H1 (cell line): Measurements from ENCODE around the gene PRR36. TPM values are rescaled to one million over a fixed set of nuclear protein-coding genes. Genes with fewer than 3 reads are reported as not detected.

Source experiments
- CTCF ChIA-PET: fragments of 300-600 bp; sonication (Branson Sonifier 250); formaldehyde crosslinking; loops from one replicate; lab custom pipeline; 2021; ENCODE audit not compliant: partially characterized antibody; lab: Charles Lee
- POLR2A ChIA-PET: fragments of 300-600 bp; sonication (Branson Sonifier 250); formaldehyde crosslinking; loops from one replicate; lab custom pipeline; 2021; ENCODE audit warnings: inconsistent platforms; ENCODE audit not compliant: partially characterized antibody; lab: Charles Lee
- DNase-seq, 2 experiments: peaks; one replicate each; pipeline versions ENCODE4 v3.0.0 to v3.0.0-alpha.2; 2010 to 2022; ENCODE audit warnings: low spot score in 2 of 2, low read depth in 1 of 2, mixed read lengths in 1 of 2
- FAIRE-seq: peaks from 2 replicates; lab custom pipeline; 2011; peaks lifted over from hg19 to GRCh38; lab: Jason Lieb, UNC
- H2AFZ ChIP-seq: 2 replicates; pipeline ENCODE4 v1.8.1; 2012; ENCODE audit warnings: low read length, inconsistent platforms
- H2AK5ac ChIP-seq: 2 replicates; pipeline ENCODE4 v1.6.1; 2013; ENCODE audit warnings: low read depth, low read length
- H2BK120ac ChIP-seq: replicated peaks from 2 replicates; pipeline ENCODE3; 2013; ENCODE audit warnings: low read depth, low read length, inconsistent platforms
- H2BK12ac ChIP-seq: 2 replicates; pipeline ENCODE4 v1.6.1; 2013; ENCODE audit warnings: low read depth, low read length
- H2BK15ac ChIP-seq: 2 replicates; pipeline ENCODE4 v1.6.1; 2013; ENCODE audit warnings: low read length
- H2BK20ac ChIP-seq: 2 replicates; pipeline ENCODE4 v1.6.1; 2013; ENCODE audit warnings: low read length
- H2BK5ac ChIP-seq: 2 replicates; pipeline ENCODE4 v1.6.1; 2013; ENCODE audit warnings: low read depth, low read length
- H3K14ac ChIP-seq: 2 replicates; pipeline ENCODE4 v1.6.1; 2013; ENCODE audit warnings: inconsistent platforms; ENCODE audit not compliant: insufficient read length
- H3K18ac ChIP-seq: 2 replicates; pipeline ENCODE4 v1.6.1; 2013; ENCODE audit warnings: low read length; ENCODE audit errors: extremely low read depth
- H3K23ac ChIP-seq: 2 replicates; pipeline ENCODE4 v1.6.1; 2013; ENCODE audit warnings: inconsistent platforms; ENCODE audit not compliant: insufficient read length
- H3K23me2 ChIP-seq: 2 replicates; pipeline ENCODE4 v1.6.1; 2013; ENCODE audit warnings: low read depth, low read length
- H3K27ac ChIP-seq: 2 replicates; pipeline ENCODE4 v1.6.1; 2011; ENCODE audit warnings: low read depth, low read length, inconsistent platforms
- H3K27me3 ChIP-seq, 4 experiments: replicated peaks in 1 of 4; 1 replicate in 1 of 4; 2 replicates in 3 of 4; pipeline versions ENCODE4 v1.6.1 to v1.8.1; 2011 to 2013; ENCODE audit warnings: low read length in 3 of 4, mild to moderate bottlenecking in 3 of 4, inconsistent platforms in 2 of 4, mixed read lengths in 2 of 4, moderate library complexity in 1 of 4; ENCODE audit not compliant: control insufficient read depth in 3 of 4, insufficient read depth in 3 of 4; ENCODE audit errors: extremely low read depth in 1 of 4
- H3K36me3 ChIP-seq, 4 experiments: 2 replicates each; pipeline versions ENCODE4 v1.6.1 to v1.8.1; 2011 to 2013; ENCODE audit warnings: mild to moderate bottlenecking in 4 of 4, low read length in 3 of 4, moderate library complexity in 2 of 4, control low read depth in 1 of 4, inconsistent platforms in 1 of 4; ENCODE audit not compliant: insufficient read depth in 4 of 4, control insufficient read depth in 2 of 4
- H3K4ac ChIP-seq: replicated peaks from 2 replicates; pipeline ENCODE3; 2013; ENCODE audit warnings: low read length, low read depth, mixed read lengths, inconsistent platforms; ENCODE audit not compliant: insufficient read length
- H3K4me1 ChIP-seq, 4 experiments: replicated peaks in 1 of 4; 1 replicate in 1 of 4; 2 replicates in 3 of 4; pipeline versions ENCODE4 v1.6.1 to v1.8.1; 2011 to 2013; ENCODE audit warnings: low read length in 3 of 4, inconsistent platforms in 2 of 4, mixed read lengths in 1 of 4; ENCODE audit not compliant: insufficient read depth in 4 of 4, control insufficient read depth in 3 of 4
- H3K4me2 ChIP-seq, 2 experiments: 2 replicates each; pipeline versions ENCODE4 v1.6.1 to v1.8.1; 2011 to 2013; ENCODE audit warnings: low read depth in 2 of 2, low read length in 2 of 2, control low read depth in 1 of 2, inconsistent platforms in 1 of 2, mild to moderate bottlenecking in 1 of 2; ENCODE audit not compliant: insufficient read depth in 1 of 2
- H3K4me3 ChIP-seq, 4 experiments: fragments of 200-600, 300-600 bp in 1 of 4; sonication (generic), shearing (Covaris generic), sonication (Bioruptor Twin) in 1 of 4; 2 replicates each; pipeline versions ENCODE4 v1.5.1 to v1.8.1; 2011 to 2016; ENCODE audit warnings: low read length in 4 of 4, low read depth in 3 of 4, control low read depth in 2 of 4, inconsistent platforms in 2 of 4, mild to moderate bottlenecking in 2 of 4, mixed read lengths in 1 of 4, moderate library complexity in 1 of 4; ENCODE audit not compliant: insufficient read depth in 2 of 4; ENCODE audit errors: extremely low read depth in 1 of 4
- H3K56ac ChIP-seq: replicated peaks from 2 replicates; pipeline ENCODE3; 2013; ENCODE audit warnings: low read depth, mild to moderate bottlenecking, mixed read lengths, low read length, inconsistent platforms; ENCODE audit not compliant: insufficient read length
- H3K79me1 ChIP-seq: 2 replicates; pipeline ENCODE4 v1.6.1; 2013; ENCODE audit warnings: low read depth, low read length, control low read depth
- H3K79me2 ChIP-seq, 2 experiments: 2 replicates each; pipeline versions ENCODE4 v1.6.1 to v1.8.1; 2012 to 2013; ENCODE audit warnings: low read length in 2 of 2, mild to moderate bottlenecking in 2 of 2, inconsistent platforms in 1 of 2; ENCODE audit not compliant: insufficient read depth in 2 of 2, control insufficient read depth in 1 of 2
- H3K9ac ChIP-seq, 4 experiments: replicated peaks in 1 of 4; 1 replicate in 1 of 4; 2 replicates in 3 of 4; pipeline versions ENCODE4 v1.6.1 to v1.8.1; 2011 to 2013; ENCODE audit warnings: low read depth in 3 of 4, low read length in 3 of 4, control low read depth in 2 of 4, mild to moderate bottlenecking in 2 of 4, moderate library complexity in 2 of 4, inconsistent platforms in 1 of 4; ENCODE audit errors: extremely low read depth in 1 of 4
- H3K9me3 ChIP-seq, 2 experiments: 2 replicates each; pipeline versions ENCODE4 v1.6.1 to v1.8.1; 2012 to 2013; ENCODE audit warnings: mild to moderate bottlenecking in 2 of 2, moderate library complexity in 2 of 2, control low read depth in 1 of 2, inconsistent platforms in 1 of 2, low read depth in 1 of 2, low read length in 1 of 2, mixed read lengths in 1 of 2; ENCODE audit not compliant: insufficient read depth in 2 of 2
- H4K20me1 ChIP-seq, 2 experiments: replicated peaks in 1 of 2; 2 replicates each; pipeline versions ENCODE3 to v1.8.1; 2011 to 2013; ENCODE audit warnings: inconsistent platforms in 2 of 2, low read length in 2 of 2, mild to moderate bottlenecking in 1 of 2; ENCODE audit not compliant: insufficient read depth in 2 of 2, control insufficient read depth in 1 of 2
- H4K5ac ChIP-seq: 2 replicates; pipeline ENCODE4 v1.6.1; 2013; ENCODE audit warnings: low read length, low read depth, mixed read lengths, inconsistent platforms; ENCODE audit not compliant: insufficient read length
- H4K8ac ChIP-seq: 2 replicates; pipeline ENCODE4 v1.8.0; 2013; ENCODE audit warnings: mild to moderate bottlenecking, moderate library complexity, low read length, inconsistent platforms; ENCODE audit not compliant: insufficient read depth; ENCODE audit errors: extremely low read depth
- H4K91ac ChIP-seq: replicated peaks from 2 replicates; pipeline ENCODE3; 2013; ENCODE audit warnings: low read length, mixed read lengths, inconsistent platforms; ENCODE audit not compliant: insufficient read length
- HDAC2 ChIP-seq, 2 experiments: fragments of 300-600 bp in 1 of 2; sonication (generic) in 1 of 2; IDR thresholded peaks; 2 replicates each; pipeline ENCODE4 v1.6.1; 2011 to 2012; ENCODE audit warnings: low read depth in 2 of 2, low read length in 2 of 2, mild to moderate bottlenecking in 2 of 2, moderate library complexity in 2 of 2, borderline replicate concordance in 1 of 2, inconsistent platforms in 1 of 2
- PHF8 ChIP-seq: fragments of 200-600 bp; sonication (generic); conservative IDR thresholded peaks from 2 replicates; pipeline ENCODE4 v1.7.1; 2012; ENCODE audit warnings: low read depth, mild to moderate bottlenecking, inconsistent platforms, low read length, moderate library complexity
- SP4 ChIP-seq: IDR thresholded peaks from 2 replicates; pipeline ENCODE4 v1.6.1; 2012; ENCODE audit warnings: low read length, inconsistent platforms
- WGBS, 2 experiments: shearing (Covaris generic) in 1 of 2; methylation state at CpG; one replicate each; pipeline versions ENCODE4 v1.1.6 to v1.1.7; 2013 to 2015; ENCODE audit warnings: low lambda C conversion rate in 2 of 2, mixed read lengths in 2 of 2, inconsistent platforms in 1 of 2, low coverage in 1 of 2, missing lambda C conversion rate in 1 of 2; ENCODE audit not compliant: insufficient replicate concordance in 2 of 2, insufficient coverage in 1 of 2, insufficient read length in 1 of 2; ENCODE audit errors: extremely low coverage in 1 of 2, missing lambda C conversion rate in 1 of 2; 5-methylcytosine and 5-hydroxymethylcytosine counted together
- polyA plus RNA-seq, 7 experiments: library from polyadenylated mRNA; depleted of rRNA in 3 of 7; stranded (reverse) in 5 of 7; unstranded in 2 of 7; fragments of >200 nt in 5 of 7; fragments of 200-250 nt in 2 of 7; gene quantifications; 1 replicate in 5 of 7; 2 replicates in 1 of 7; 4 replicates in 1 of 7; pipeline versions ENCODE4 v1.2.1 to v1.2.3, GENCODE V29; 2011 to 2013; ENCODE audit warnings: missing spikeins in 2 of 7, mixed read lengths in 2 of 7
- total RNA-seq: library from RNA; stranded (reverse); fragmentation: NEBNext Ultra II Directional; extraction: Animal tissue kit (Norgen Biotek cat#: 25700); gene quantifications from 2 replicates; pipeline ENCODE4 v1.2.1, GENCODE V29; 2021

The PRR36 gene
- total and polyA plus RNA-seq, 2 of the 8 experiments (the other 6 are each of a cell fraction or from before 2014, with no cell fraction given), result 1.6 to 23.9 TPM

GRCh38 chr19:7869910-7870511, 4.2 kb downstream of the PRR36 start:
- H4K8ac ChIP-seq, result no peak overlapping the region
- no peak overlapping the region for H3K56ac ChIP-seq
- H3K4ac ChIP-seq, result no peak overlapping the region
- TF ChIP-seq HDAC2 (IDR thresholded peaks at IDR 0.05; ENCODE audit: borderline replicate concordance in 1 of 2, low read depth in 2 of 2, low read length in 2 of 2), result no peak
- TF ChIP-seq PHF8, result no peak
- TF ChIP-seq SP4, result peak; percentile 81; the same call in 1 of the 2 replicates
- H2AK5ac ChIP-seq, result no peak overlapping the region
- peak overlapping the region; percentile 75 to 86 for H3K4me2 ChIP-seq
- H2BK5ac ChIP-seq, result no peak overlapping the region
- no peak overlapping the region for H2BK12ac ChIP-seq
- ChIA-PET POLR2A (interaction anchor here (0.9 to 10.5 kb wide), 8 partner anchors 8 to 53 kb away, joined by 3 to 106 read pairs (median 6); partner anchors contain the start of genes MAP2K7, SNAPC2 and TGFBR3L), CTCF (interaction anchor here (0.7 to 2.1 kb wide), 21 partner anchors 8 to 315 kb away, joined by 3 to 22 read pairs (median 6); partner anchors contain the start of genes MAP2K7, SNAPC2 and TGFBR3L)
- no peak overlapping the region for H2BK120ac ChIP-seq
- peaks cover 16% of the 10 kb centered on the region for H3K23me2 ChIP-seq
- no peak overlapping the region for H3K27ac ChIP-seq
- no peaks in the 10 kb centered on the region for H3K79me2 ChIP-seq
- H3K9ac ChIP-seq, result no peak overlapping the region
- no peaks in the 10 kb centered on the region for H3K9me3 ChIP-seq
- H4K20me1 ChIP-seq, result peaks cover 4% of the 10 kb centered on the region in 2 experiments
- H2BK20ac ChIP-seq, result no peak overlapping the region
- H2AFZ ChIP-seq, result no peak overlapping the region
- no peaks in the 10 kb centered on the region for H3K36me3 ChIP-seq
- no peak overlapping the region for H2BK15ac ChIP-seq
- H3K27me3 ChIP-seq, result peaks cover 0 to 23% (median 14%) of the 10 kb centered on the region in 4 experiments; a peak in 5 of 7 replicates
- no peak overlapping the region for H4K5ac ChIP-seq
- peaks cover 0 to 24% (median 16%) of the 10 kb centered on the region in 4 experiments; a peak in 5 of 7 replicates for H3K4me1 ChIP-seq
- H3K14ac ChIP-seq, result no peak overlapping the region
- H3K4me3 ChIP-seq, result peak overlapping the region; percentile 25 to 61 (median 30); a peak in 4 of 8 replicates
- peak; percentile 84 to 85 for DNase-seq
- no peak overlapping the region for H3K18ac ChIP-seq
- H3K23ac ChIP-seq, result no peak overlapping the region
- H3K79me1 ChIP-seq, result no peaks in the 10 kb centered on the region; the same call in 1 of the 2 replicates
- peak; percentile 48 for FAIRE-seq
- 22% methylated on average over 9 of the region's 30 CpGs; no CpG with 5 or more reads in 1 of the 2 experiments for WGBS, 2 experiments
- no peak overlapping the region for H4K91ac ChIP-seq
